Ammon's horn (tissue), 1 donor: ENCODE measurements around the gene ACP7.

ENCODE experiments used
- DNase-seq: peaks from one replicate; pipeline ENCODE4 v3.0.0-alpha.2; 2016; ENCODE audit warnings: low spot score

Gene ACP7

DNA sequence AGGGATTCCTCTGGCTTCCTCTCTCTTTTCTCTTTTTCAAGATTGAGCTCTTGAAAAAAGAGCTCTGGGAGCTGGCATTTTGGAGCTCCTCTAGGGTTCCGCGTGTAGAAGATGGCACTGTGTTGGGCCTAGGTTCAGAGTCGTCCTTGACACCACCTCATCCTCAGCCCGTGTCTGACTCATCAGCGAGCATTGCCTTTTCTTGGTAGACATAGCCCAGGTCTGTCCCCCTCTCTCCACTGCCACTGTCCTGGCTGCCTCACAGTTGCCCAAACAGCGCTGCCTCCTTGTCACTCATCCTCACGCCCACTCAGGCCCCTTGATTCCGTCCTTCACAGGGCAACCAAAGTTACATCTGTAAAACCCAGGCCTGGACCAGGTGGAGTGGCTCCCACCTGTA lies 66.1 kb downstream of the ACP7 start:
- no peak for DNase-seq

DNA sequence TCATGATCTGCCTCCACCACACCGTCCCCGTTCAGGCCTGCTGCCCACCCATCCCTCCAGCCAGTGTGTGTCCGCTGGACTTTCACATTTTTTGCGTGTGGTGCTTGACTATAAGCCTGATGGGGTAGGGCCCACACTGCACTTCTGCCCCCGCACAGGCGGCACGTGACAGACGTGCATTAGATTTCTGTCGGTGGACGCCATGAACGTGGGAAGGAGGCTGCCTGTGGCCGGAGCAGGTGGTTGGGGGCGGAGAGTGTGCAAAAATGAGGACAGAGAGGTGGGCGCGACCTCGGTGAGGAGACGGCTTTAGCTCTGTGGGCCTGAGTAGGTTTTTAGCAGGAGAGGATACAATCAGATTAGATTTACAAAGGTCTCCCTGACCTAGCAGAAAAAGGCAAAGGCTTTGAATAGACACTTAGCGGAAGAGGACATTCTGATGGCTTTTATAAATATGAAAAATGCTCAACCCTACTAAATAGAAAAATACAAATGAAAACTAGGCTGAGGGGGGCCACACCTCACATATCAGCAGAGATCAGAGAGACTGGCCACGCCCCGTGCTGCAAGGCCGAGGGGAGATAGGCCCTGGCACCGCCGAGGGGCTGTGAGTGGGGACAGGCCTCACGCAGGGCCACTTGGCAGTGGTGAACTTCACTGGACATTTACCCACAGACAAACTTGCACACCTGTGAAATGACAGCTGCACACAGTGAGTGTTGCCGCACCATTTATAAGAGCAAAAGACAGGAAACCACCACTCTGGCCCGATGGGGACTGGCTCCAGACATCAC lies 66.8 kb downstream of the ACP7 start:
- DNase-seq, result no peak

DNA sequence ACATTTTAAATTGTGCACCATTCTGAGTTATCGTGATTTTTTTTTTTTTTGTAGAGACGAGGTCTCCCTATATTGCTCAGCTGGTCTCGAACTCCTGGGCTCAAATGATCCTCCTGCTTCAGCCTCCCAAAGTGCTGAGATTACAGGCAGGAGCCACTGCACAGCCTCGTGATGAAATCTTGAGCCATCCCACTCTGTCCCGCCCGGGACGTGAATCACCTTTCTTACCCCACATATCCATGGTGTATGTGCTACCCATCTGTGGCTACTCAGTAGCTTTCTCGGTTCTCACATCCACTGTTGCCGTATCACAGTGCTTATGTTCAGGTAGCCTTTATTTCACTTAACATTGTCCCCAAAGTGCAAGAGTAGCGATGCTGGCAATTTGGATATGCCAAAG lies 67.9 kb downstream of the ACP7 start:
- no peak for DNase-seq

DNA sequence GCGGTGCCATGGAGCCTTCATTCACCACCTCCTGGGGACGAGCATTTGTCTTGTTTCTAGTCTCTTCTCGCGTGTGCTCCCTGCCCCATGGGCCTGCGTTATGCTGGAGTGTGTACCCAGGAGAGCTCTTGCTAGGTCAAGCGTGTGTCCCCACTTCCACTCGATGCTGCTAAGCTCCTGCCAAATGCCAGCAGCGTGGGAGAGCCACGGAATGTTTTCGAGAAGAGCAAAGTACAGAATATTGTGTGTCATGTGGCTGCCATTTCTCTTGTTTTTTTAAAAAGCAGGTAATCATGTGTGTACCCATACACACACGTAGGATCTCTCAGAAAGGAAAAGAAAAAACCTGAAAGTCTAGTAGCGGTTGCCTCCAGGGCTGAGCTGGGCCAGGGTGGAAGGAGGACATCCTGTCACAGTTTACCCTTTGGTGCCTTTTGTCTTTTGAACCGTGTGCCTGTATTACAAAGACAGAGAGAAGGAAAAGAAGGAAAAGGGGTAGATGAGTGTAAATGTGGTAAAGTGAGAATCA lies 70.0 kb downstream of the ACP7 start:
- no peak for DNase-seq

DNA sequence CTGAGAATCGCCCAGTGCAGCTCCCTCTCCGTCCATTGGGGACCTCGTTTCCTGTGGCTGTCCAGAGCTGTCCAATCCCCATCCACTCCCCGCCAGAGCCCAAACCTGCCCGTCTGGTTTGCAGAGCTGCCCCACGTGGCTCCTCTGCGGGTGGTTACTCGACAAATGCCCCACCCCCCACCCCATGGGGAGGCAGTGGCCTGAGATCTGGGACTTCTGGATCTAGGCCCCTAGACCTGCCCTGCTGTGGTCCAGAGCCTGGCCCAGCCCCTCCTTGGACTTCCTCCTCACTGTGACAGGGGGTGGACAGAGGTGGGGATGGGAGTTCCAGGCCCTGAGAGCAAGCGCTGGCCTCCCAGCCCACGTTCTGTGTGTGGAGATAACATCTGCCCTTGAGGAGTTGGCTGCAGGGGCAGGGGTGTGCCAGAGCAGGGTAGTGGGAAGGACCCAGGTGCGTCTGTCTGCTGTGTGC lies 70.5 kb downstream of the ACP7 start:
- DNase-seq, result no peak

DNA sequence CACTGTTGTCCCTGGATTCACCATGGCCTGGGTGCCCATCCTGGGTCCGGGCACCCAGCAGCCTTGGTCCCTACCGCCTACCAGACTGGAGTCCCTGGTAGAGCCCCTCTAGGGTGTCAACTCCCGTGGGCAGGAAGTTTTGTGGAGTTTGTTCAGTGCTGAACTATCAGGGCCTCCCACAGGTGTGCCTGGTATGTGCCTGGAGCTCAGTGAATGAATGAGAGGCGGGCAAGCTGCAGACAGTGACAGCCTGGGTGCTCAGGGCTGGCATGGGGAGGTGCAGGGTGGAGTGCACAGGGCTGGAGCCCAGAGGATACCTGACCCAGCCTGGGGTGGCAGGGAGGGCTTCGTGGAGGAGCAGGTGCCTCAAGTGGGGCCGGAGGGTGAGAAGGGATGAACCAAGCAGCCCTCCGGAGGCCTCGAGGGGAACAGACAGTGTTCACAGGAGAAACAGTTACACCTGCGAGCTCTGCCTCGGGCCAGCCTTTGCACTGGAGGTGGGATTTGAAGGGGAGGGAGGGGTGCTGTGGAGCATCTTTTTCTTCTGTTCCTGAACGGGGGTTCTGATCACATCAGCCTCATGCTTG lies 71.0 kb downstream of the ACP7 start:
- DNase-seq, result no peak

DNA sequence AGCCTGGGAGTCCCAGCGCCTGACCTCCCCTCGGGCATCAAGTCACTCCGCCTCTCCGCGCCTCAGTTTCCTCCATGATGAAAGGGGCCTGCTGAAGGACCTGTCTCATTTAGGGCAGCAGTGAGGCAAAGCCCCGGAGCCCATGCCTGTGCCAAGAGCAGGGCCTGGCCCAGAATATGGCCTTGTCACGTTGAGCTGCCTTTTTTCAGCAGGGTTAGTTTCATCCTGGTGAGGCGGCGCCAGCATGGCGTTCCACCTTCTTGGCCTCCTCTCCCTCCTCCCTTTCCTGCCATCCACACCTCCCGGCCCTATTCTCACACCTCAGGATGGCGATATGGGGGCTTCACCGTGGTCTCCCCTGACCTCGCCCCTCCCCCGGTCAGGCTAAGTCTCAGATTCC lies 71.6 kb downstream of the ACP7 start:
- DNase-seq, result no peak

DNA sequence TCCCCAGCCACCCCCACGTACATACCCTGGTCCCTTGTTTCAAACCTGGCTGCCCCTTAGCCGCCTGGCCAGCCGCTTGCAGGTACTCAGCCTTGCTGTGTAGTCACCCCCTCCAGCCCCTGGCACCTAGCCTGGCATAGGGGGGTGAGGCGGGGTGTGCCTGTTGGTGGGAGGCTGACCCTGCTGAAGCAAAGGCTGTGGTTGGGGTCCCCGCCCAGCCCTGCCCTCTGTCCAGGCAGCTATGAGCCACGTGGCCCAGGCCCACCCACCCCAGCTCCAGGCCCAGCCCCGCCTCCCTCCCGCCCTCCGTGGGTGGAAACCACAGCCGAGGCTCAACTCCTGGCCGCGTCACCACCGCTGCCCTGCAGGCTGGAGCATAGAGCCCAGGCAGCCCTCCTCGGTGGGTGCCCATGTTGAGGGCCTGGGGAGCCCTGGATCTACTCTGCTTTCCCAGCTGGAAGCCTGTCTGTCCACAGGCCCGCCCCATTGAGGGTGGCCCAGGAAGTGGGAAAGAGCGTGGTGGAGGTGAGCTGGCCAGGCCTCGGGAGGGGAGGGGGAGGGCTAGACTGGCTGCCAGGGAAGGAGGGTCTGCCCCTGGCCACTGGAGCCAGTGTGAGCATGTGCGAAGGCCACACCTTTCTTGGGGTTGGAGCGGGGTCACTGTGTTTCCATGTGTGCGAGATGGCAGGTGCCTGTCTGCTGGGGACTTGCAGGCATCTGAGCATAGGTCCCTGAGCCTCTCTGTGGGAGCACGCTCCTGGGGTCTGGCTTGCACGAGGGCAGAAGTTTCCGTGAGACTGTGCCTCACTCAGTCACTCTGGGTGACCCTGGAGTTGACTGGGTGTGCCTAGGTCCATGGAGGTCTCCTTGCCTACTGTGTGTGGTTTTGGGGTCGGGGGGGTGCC lies 72.4 kb downstream of the ACP7 start:
- DNase-seq, result no peak

DNA sequence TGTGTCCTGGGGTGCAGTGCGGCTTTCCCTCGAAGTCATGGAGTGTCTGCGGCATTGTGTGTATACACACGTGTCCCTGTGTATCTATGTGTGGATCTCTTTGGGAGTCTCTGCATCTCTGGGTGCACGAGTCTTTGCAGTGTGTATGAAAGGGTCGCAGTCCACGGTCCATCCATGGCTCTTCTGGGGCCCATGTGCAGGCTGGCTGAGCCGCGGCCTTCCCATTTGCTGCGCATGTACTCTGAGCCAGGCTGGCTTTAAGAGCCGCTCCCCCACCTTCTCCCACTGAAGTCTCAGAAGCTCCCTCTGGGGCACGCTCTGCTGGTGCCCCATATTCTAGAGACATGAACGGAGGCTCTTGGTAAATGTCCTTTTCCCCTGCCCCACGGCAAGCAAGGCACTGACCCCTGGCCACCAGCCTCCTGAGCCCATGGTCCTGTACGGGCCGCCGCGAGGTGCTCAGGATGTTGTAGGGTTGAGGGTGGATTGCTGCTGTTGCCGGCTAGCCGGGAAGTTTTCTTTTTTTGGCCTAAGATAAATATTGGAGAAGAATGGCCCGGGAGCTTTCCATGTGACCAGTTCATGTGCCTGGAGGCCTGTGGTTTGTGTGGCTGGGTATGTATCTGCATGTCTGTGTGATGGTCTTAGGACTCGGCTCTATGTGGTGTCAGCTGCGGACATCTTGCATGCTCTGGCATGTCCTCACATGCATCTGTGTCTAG lies 73.3 kb downstream of the ACP7 start:
- DNase-seq, result no peak

DNA sequence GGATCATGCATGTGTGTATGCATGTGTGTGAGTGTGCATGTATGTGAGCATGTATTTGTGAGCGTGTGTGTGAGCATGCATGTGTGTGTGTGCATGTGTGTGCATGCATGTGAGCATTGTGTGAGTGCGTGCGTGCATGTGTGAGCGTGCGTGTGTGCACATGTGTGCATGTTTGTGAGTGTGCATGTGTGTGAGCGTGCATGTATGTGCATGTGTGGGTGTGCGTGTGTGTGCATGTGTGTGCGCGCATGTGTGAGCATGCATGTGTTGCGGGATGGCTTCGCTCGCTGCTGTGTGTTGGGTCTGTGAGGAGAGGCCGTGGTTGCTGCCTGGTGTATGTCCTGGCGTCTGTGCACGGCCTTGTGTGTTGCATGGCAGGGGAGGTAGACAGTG lies 73.8 kb downstream of the ACP7 start:
- DNase-seq, result no peak

DNA sequence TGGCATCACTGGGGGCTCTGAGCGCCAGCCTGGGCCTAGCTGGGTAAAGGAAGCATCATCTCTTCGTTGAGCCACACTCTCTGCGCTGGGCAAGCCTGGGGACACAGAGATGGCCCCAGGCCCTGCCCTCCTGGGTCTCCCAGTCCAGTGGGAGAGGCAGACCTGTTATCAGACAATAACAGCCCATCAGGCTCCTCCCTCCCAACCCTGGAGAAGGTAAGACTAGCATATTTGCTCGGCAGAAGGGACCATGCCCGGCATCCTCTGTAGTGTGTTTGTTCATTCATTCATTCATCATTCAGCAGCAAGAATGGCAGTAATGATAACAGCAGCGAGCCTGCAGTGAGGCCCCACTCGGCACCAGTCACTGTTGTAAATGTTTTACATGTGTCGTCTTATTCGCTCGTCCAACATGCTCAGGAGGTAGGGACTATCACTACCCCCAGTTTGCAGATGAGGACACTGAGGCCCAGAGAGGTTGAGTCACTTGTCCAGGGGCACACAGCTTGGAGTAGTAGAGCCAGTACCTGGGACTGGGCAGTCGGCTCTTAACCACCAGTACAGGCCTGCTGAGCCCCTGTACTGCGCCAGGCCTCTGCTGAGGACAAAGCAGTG lies 74.6 kb downstream of the ACP7 start:
- no peak for DNase-seq

DNA sequence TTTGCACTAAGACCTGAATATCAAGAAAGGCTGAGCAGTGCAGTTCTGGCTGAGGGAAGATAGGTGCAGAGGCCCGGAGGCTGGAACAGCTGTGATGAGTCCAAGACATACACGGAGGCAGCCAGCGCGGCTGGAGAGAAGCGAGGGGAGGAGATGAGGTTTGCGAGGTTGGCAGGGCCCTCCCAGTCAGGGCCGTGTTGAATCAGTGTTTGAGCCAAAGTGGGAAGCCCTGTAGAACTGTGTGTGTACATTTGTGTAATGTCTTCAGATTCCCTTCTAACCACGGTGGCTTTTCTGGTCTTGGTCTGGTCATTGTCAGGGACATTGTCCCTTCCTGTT lies 76.3 kb downstream of the ACP7 start:
- no peak for DNase-seq
